Endothelial cell of umbilical vein (primary cell): Measurements from ENCODE around the gene RELN.

Experiments
- POLR2A ChIP-seq: IDR thresholded peaks from 2 replicates; pipeline ENCODE4 v1.6.1; 2012; ENCODE audit warnings: low read depth, mild to moderate bottlenecking, control low read depth, low read length
- TF ChIP-seq, protein P1 (sequence below), 2 donors: IDR thresholded peaks; 1 replicate in 1 of 2; 2 replicates in 1 of 2; pipeline ENCODE4 v1.5.1; 2011; ENCODE audit warnings: low read length in 2 of 2, mild to moderate bottlenecking in 2 of 2, moderate library complexity in 2 of 2, control low read depth in 1 of 2, inconsistent platforms in 1 of 2, low read depth in 1 of 2; ENCODE audit not compliant: insufficient read depth in 1 of 2; ENCODE audit errors: extremely low read depth in 1 of 2

DNA sequence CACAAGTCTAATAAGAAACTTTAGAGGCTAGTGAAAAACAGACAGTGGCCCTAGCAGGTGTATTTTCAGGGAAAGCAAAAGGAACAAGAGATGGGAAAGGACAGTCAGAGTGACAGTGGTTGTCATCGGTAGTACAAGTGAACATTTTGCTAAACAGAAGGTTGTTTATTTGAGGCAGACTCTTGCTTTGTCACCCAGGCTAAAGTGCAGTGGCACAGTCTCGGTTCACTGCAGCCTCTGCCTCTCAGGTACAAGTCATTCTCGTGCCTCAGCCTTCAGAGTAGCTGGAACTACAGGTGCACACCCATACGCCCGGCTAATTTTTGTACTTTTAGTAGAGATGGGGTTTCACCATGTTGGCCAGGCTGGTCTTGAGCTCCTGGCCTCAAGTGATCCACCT, 195.8 kb downstream of the RELN start:
- TF ChIP-seq, protein P1, sequence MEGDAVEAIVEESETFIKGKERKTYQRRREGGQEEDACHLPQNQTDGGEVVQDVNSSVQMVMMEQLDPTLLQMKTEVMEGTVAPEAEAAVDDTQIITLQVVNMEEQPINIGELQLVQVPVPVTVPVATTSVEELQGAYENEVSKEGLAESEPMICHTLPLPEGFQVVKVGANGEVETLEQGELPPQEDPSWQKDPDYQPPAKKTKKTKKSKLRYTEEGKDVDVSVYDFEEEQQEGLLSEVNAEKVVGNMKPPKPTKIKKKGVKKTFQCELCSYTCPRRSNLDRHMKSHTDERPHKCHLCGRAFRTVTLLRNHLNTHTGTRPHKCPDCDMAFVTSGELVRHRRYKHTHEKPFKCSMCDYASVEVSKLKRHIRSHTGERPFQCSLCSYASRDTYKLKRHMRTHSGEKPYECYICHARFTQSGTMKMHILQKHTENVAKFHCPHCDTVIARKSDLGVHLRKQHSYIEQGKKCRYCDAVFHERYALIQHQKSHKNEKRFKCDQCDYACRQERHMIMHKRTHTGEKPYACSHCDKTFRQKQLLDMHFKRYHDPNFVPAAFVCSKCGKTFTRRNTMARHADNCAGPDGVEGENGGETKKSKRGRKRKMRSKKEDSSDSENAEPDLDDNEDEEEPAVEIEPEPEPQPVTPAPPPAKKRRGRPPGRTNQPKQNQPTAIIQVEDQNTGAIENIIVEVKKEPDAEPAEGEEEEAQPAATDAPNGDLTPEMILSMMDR (IDR thresholded peaks at IDR 0.05; ENCODE audit: extremely low read depth in 1 of 2, insufficient read depth in 1 of 2, low read depth in 1 of 2, low read length in 2 of 2) = no peak
- no peak for TF ChIP-seq POLR2A
